ENCODE results near the gene RNLS.

Gene RNLS

DNA sequence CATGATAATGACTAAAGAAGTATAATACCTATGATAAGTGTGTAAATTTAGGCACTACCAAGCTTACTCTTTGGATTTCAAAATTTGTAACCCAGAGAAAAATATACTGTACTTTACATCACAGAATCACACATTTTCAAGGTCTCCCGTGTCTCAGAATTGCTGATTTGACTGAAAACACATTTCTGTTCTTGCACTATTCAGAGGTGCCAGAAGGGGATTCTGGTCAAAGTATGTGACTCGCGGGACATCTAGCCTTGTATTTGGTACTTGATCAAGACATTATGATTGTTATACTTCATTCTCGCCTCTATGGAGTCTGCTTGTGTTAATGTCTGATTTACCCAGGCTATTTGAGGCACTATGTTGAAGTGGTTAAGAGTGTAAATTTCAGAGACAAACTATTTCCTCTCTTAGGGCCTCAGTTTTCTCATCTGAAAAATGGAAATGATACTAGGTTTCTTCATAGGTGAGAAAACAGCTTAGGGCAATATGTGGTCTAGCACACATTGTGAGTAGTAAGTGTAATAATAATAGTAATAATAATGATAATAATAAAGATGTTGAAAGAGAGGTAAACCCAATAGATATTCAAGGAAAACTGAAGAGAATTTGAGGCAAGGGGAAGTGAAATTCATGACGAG, 320.4 kb downstream of the RNLS start:
- Mint-ChIP-seq H3K36me3 (ENCODE audit: low read depth) (no peaks in the 10 kb centered on the region), H3K27ac (no peak overlapping the region), H3K27me3 (ENCODE audit: low read depth, poor library complexity) (no peaks in the 10 kb centered on the region), H3K4me1 (peaks cover 8% of the 10 kb centered on the region), H3K9me3 (no peaks in the 10 kb centered on the region), H3K4me3 (no peak overlapping the region)
- no peak for DNase-seq
- TF ChIP-seq, protein P1, sequence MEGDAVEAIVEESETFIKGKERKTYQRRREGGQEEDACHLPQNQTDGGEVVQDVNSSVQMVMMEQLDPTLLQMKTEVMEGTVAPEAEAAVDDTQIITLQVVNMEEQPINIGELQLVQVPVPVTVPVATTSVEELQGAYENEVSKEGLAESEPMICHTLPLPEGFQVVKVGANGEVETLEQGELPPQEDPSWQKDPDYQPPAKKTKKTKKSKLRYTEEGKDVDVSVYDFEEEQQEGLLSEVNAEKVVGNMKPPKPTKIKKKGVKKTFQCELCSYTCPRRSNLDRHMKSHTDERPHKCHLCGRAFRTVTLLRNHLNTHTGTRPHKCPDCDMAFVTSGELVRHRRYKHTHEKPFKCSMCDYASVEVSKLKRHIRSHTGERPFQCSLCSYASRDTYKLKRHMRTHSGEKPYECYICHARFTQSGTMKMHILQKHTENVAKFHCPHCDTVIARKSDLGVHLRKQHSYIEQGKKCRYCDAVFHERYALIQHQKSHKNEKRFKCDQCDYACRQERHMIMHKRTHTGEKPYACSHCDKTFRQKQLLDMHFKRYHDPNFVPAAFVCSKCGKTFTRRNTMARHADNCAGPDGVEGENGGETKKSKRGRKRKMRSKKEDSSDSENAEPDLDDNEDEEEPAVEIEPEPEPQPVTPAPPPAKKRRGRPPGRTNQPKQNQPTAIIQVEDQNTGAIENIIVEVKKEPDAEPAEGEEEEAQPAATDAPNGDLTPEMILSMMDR (IDR thresholded peaks at IDR 0.05) = no peak

DNA sequence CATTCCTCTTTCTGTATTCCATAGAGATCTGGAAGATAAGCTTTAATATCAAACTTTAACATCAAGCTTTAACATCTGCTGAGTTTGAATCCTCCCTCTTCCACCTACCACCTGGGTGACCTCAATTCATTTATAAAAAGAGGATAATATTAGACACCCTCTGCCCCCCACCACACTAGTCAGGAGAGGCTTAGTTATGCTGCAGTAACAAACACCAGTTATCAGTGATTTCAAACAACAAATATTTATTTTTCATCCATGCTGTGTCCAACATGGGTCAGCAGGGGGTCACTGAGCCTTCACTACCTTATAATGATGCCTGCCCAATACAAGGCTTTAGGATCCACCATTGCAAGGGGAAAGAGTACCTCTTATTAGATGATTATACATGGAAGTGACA, 322.0 kb downstream of the RNLS start:
- no peak overlapping the region for H3K27ac Mint-ChIP-seq
- H3K36me3 Mint-ChIP-seq (ENCODE audit: low read depth) = no peaks in the 10 kb centered on the region
- no peaks in the 10 kb centered on the region for H3K4me1 Mint-ChIP-seq
- no peak for DNase-seq
- no peaks in the 10 kb centered on the region for H3K27me3 Mint-ChIP-seq (ENCODE audit: low read depth, poor library complexity)
- H3K9me3 Mint-ChIP-seq = no peaks in the 10 kb centered on the region
- H3K4me3 Mint-ChIP-seq = no peak overlapping the region
- TF ChIP-seq, protein P1 (IDR thresholded peaks at IDR 0.05) = no peak

DNA sequence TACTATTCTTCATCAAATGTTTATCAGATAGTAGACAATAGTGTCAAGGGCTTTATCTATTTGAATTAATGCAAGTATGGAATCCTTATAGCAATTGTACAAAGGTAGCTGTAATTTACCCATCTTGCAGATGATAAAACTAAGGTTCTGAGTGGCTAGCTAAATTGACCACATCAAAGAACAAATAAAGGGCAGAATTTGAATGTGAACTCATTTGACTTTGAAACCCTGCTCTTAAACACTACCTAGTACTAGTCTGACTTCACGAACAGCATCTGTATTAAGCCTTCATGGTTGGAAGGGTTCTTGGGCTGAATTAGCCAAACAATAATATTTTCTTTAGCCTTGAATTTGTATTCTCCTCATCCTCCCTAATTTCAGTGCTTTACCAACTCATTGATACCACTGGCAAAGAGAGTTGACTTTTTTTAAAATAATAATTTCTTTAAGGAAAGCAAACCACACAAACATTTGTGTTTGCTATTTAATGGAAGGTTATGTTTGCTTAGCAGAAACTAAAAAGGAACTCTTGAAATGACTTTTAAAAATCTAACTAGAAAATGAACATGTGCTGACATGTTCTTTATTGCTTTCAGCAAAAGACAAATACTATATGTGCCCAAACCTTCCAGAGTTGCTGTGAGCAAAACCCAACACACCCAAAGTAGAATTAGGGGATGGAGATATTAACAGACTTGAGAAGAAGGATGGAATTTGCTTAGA, 322.6 kb downstream of the RNLS start:
- no peaks in the 10 kb centered on the region for H3K27me3 Mint-ChIP-seq (ENCODE audit: low read depth, poor library complexity)
- H3K36me3 Mint-ChIP-seq (ENCODE audit: low read depth) = no peaks in the 10 kb centered on the region
- no peaks in the 10 kb centered on the region for H3K4me1 Mint-ChIP-seq
- DNase-seq = no peak
- TF ChIP-seq, protein P1 (IDR thresholded peaks at IDR 0.05) = no peak
- H3K9me3 Mint-ChIP-seq = no peaks in the 10 kb centered on the region
- H3K4me3 Mint-ChIP-seq = no peak overlapping the region
- no peak overlapping the region for H3K27ac Mint-ChIP-seq

DNA sequence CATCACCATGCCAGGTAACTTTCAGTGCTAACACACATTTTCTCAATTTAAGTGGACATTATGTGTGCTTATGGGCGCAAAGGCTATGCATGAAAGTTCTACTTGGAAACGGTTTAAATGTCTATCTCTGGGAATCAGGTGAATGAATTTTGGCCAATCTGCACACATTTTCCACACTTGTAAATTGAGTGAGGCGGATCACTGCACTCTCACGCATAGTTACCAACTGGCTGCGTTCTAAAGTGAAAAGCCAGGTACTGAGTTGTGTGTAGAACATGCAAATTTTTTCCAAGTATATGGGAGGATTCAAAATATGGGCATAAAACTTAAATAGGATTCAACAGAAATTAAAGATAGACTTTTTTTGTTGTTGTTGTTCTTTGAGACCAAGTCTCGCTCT, 323.7 kb downstream of the RNLS start:
- Mint-ChIP-seq H3K4me1 (no peaks in the 10 kb centered on the region), H3K27ac (no peak overlapping the region)

DNA sequence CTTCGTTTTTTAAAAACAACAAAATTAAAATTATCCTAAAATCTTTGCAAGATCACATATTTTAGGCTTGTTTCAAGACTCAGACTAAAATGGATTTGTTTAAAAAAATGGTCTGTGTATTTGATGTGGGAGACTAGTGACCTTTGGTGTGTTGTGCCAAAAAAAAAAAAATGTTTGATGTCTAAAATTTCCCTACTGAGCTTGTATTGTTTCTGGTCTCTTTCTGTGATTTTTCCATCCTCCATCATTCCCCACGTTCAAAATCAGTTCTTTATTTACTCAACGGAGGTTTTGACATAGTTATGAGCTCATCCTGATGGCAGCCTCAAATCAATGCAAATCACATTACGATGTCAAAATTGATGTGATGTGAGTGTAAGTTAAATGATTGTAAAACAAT, 326.2 kb downstream of the RNLS start:
- TF ChIP-seq, protein P1 (IDR thresholded peaks at IDR 0.05) = no peak
- Mint-ChIP-seq H3K4me3 (no peak overlapping the region), H3K9me3 (no peaks in the 10 kb centered on the region), H3K4me1 (peaks cover 15% of the 10 kb centered on the region), H3K27ac (no peak overlapping the region), H3K36me3 (ENCODE audit: low read depth) (no peaks in the 10 kb centered on the region), H3K27me3 (ENCODE audit: low read depth, poor library complexity) (peaks cover 5% of the 10 kb centered on the region)
- DNase-seq = no peak

More for the DNA sequence above, 323.7 kb downstream of the RNLS start:
- DNase-seq = no peak
- H3K9me3 Mint-ChIP-seq = no peaks in the 10 kb centered on the region
- no peaks in the 10 kb centered on the region for H3K36me3 Mint-ChIP-seq (ENCODE audit: low read depth)
- H3K4me3 Mint-ChIP-seq = no peak overlapping the region
- TF ChIP-seq, protein P1 (IDR thresholded peaks at IDR 0.05) = no peak
- peaks cover under 1% of the 10 kb centered on the region for H3K27me3 Mint-ChIP-seq (ENCODE audit: low read depth, poor library complexity)

All from nephron progenitor cell (in vitro differentiated cells).